ENCODE results near the gene SLC25A21.

The SLC25A21 gene

DNA sequence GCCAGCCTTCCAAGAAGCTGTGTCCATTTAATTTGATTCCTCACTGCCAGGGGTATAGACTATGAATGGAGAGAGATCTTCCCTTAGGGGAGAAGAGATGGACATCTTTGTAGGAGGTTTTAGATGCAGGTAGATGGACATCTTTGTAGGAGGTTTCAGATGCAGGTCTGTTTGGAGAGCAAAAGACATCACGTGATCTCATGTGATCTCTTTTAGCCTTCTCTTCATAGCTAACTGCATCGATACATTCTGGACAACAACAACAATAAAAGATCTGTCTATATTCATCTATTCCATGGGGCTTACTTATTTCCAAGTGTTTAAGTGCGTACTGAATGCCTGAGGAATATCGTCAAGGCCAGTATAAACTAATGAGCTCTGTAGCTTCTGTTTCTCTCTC is 347.6 kb downstream of the SLC25A21 start:
- H3K36me3 ChIP-seq (ENCODE audit: control insufficient read depth in 2 of 2, insufficient read depth in 1 of 2, low read length in 2 of 2), result no peaks in the 10 kb centered on the region
- peaks cover 26% of the 10 kb centered on the region for H3K4me1 ChIP-seq (ENCODE audit: control insufficient read depth, insufficient read depth, low read length)
- no peak for TF ChIP-seq ZBTB1 (tag by site-specific recombination; IDR thresholded peaks at IDR 0.05)
- TF ChIP-seq SP3 (tag by site-specific recombination; IDR thresholded peaks at IDR 0.05), result no peak
- no peak for TF ChIP-seq ZNF2 (tag by site-specific recombination; IDR thresholded peaks at IDR 0.05)
- no peak for TF ChIP-seq SCRT1 (tag by site-specific recombination; IDR thresholded peaks at IDR 0.05; ENCODE audit: borderline replicate concordance)
- no peak for TF ChIP-seq ZNF311 (tag by site-specific recombination; IDR thresholded peaks at IDR 0.05; ENCODE audit: borderline replicate concordance)
- TF ChIP-seq ZNF514 (tag by site-specific recombination; IDR thresholded peaks at IDR 0.05), result no peak
- ChIA-PET CTCF (interaction anchor here (0.7 to 1.7 kb wide), 3 partner anchors 118 to 325 kb away, joined by 4 to 8 read pairs (median 5); no protein-coding TSS in a partner anchor), POLR2A (no interaction called here)
- no peaks in the 10 kb centered on the region for H3K9me3 ChIP-seq (ENCODE audit: control insufficient read depth, insufficient read depth, low read depth, low read length)
- no peak overlapping the region for H3K27ac ChIP-seq (ENCODE audit: extremely low read depth, low read depth, low read length)
- H3K4me3 ChIP-seq (ENCODE audit: low read depth, low read length), result no peak overlapping the region

GRCh38 chr14:36823651-36824050 is 348.8 kb downstream of the SLC25A21 start:
- H3K27ac ChIP-seq (ENCODE audit: extremely low read depth, low read depth, low read length), result no peak overlapping the region
- H3K9me3 ChIP-seq (ENCODE audit: control insufficient read depth, insufficient read depth, low read depth, low read length), result no peaks in the 10 kb centered on the region
- no peak overlapping the region for H3K4me3 ChIP-seq (ENCODE audit: low read depth, low read length)
- H3K36me3 ChIP-seq (ENCODE audit: control insufficient read depth in 2 of 2, insufficient read depth in 1 of 2, low read length in 2 of 2), result no peaks in the 10 kb centered on the region
- TF ChIP-seq SCRT1 (tag by site-specific recombination; IDR thresholded peaks at IDR 0.05; ENCODE audit: borderline replicate concordance) (peak; percentile 60; the same call in 1 of the 2 replicates), GLIS2 (tag by site-specific recombination; IDR thresholded peaks at IDR 0.05) (no peak), ZNF791 (tag by site-specific recombination; IDR thresholded peaks at IDR 0.05) (no peak), SCRT2 (tag by site-specific recombination; IDR thresholded peaks at IDR 0.05) (peak; percentile 84)
- peaks cover 33% of the 10 kb centered on the region for H3K4me1 ChIP-seq (ENCODE audit: control insufficient read depth, insufficient read depth, low read length)
- POLR2A ChIA-PET, result no interaction called here
- CTCF ChIA-PET, result interaction anchor here (0.6 kb wide), 1 partner anchor 179 kb away, joined by 3 read pairs; no protein-coding TSS in a partner anchor

GRCh38 chr14:36822685-36823084 is 349.7 kb downstream of the SLC25A21 start:
- ChIA-PET POLR2A (no interaction called here), CTCF (no interaction called here)
- no peak overlapping the region for H3K27ac ChIP-seq (ENCODE audit: extremely low read depth, low read depth, low read length)
- no peaks in the 10 kb centered on the region for H3K9me3 ChIP-seq (ENCODE audit: control insufficient read depth, insufficient read depth, low read depth, low read length)
- no peak overlapping the region for H3K4me3 ChIP-seq (ENCODE audit: low read depth, low read length)
- no peak for TF ChIP-seq GLIS1 (tag by site-specific recombination; IDR thresholded peaks at IDR 0.05)
- TF ChIP-seq, protein P1, sequence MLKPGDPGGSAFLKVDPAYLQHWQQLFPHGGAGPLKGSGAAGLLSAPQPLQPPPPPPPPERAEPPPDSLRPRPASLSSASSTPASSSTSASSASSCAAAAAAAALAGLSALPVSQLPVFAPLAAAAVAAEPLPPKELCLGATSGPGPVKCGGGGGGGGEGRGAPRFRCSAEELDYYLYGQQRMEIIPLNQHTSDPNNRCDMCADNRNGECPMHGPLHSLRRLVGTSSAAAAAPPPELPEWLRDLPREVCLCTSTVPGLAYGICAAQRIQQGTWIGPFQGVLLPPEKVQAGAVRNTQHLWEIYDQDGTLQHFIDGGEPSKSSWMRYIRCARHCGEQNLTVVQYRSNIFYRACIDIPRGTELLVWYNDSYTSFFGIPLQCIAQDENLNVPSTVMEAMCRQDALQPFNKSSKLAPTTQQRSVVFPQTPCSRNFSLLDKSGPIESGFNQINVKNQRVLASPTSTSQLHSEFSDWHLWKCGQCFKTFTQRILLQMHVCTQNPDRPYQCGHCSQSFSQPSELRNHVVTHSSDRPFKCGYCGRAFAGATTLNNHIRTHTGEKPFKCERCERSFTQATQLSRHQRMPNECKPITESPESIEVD (tag by site-specific recombination; IDR thresholded peaks at IDR 0.05), result peak; percentile 55; the same call in 1 of the 2 replicates
- TF ChIP-seq, protein P2, sequence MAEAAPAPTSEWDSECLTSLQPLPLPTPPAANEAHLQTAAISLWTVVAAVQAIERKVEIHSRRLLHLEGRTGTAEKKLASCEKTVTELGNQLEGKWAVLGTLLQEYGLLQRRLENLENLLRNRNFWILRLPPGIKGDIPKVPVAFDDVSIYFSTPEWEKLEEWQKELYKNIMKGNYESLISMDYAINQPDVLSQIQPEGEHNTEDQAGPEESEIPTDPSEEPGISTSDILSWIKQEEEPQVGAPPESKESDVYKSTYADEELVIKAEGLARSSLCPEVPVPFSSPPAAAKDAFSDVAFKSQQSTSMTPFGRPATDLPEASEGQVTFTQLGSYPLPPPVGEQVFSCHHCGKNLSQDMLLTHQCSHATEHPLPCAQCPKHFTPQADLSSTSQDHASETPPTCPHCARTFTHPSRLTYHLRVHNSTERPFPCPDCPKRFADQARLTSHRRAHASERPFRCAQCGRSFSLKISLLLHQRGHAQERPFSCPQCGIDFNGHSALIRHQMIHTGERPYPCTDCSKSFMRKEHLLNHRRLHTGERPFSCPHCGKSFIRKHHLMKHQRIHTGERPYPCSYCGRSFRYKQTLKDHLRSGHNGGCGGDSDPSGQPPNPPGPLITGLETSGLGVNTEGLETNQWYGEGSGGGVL (tag by site-specific recombination; IDR thresholded peaks at IDR 0.05), result no peak
- no peaks in the 10 kb centered on the region for H3K36me3 ChIP-seq (ENCODE audit: control insufficient read depth in 2 of 2, insufficient read depth in 1 of 2, low read length in 2 of 2)
- peaks cover 33% of the 10 kb centered on the region for H3K4me1 ChIP-seq (ENCODE audit: control insufficient read depth, insufficient read depth, low read length)

GRCh38 chr14:36820901-36821300 is 351.5 kb downstream of the SLC25A21 start:
- POLR2A ChIA-PET, result no interaction called here
- Histone ChIP-seq H3K36me3 (ENCODE audit: control insufficient read depth in 2 of 2, insufficient read depth in 1 of 2, low read length in 2 of 2) (no peaks in the 10 kb centered on the region), H3K27ac (ENCODE audit: extremely low read depth, low read depth, low read length) (peak overlapping the region; percentile 84), H3K9me3 (ENCODE audit: control insufficient read depth, insufficient read depth, low read depth, low read length) (no peaks in the 10 kb centered on the region), H3K4me3 (ENCODE audit: low read depth, low read length) (no peak overlapping the region), H3K4me1 (ENCODE audit: control insufficient read depth, insufficient read depth, low read length) (peaks cover 33% of the 10 kb centered on the region)
- CTCF ChIA-PET, result no interaction called here
- TF ChIP-seq, protein P2 (tag by site-specific recombination; IDR thresholded peaks at IDR 0.05), result no peak
- TF ChIP-seq ZNF776 (tag by site-specific recombination; IDR thresholded peaks at IDR 0.05; ENCODE audit: borderline replicate concordance) (no peak), SP7 (tag by site-specific recombination; IDR thresholded peaks at IDR 0.05) (peak; percentile 85)
